Effector memory CD4-positive, alpha-beta T cell (primary cell): ENCODE data around the gene PKDCC.
A peak's percentile ranks its signal among the peaks of the same experiment; 100 is the strongest.
"Not testable (repeated sequence)": the region's sequence is repeated elsewhere in the genome, so short reads cannot be mapped to it uniquely, and the experiment has no call there.

Experiments used
- DNase-seq, 3 donors: peaks; one replicate each; pipeline ENCODE4 v3.0.0-alpha.2; 2020
- H3K27ac ChIP-seq: 2 replicates; pipeline ENCODE4 v1.7.0; 2013; ENCODE audit warnings: mild to moderate bottlenecking, low read length, moderate library complexity; ENCODE audit not compliant: insufficient read depth, poor library complexity, severe bottlenecking
- H3K27me3 ChIP-seq: replicated peaks from 2 replicates; pipeline ENCODE4 v1.7.0; 2013; ENCODE audit warnings: mild to moderate bottlenecking, low read length; ENCODE audit not compliant: insufficient read depth, control insufficient read depth, poor library complexity, severe bottlenecking
- H3K36me3 ChIP-seq: 2 replicates; pipeline ENCODE4 v1.7.0; 2013; ENCODE audit warnings: mild to moderate bottlenecking, low read length, moderate library complexity; ENCODE audit not compliant: control insufficient read depth, insufficient read depth
- H3K4me1 ChIP-seq: 2 replicates; pipeline ENCODE4 v1.7.0; 2013; ENCODE audit warnings: low read length, mild to moderate bottlenecking; ENCODE audit not compliant: control insufficient read depth, insufficient read depth, poor library complexity, severe bottlenecking
- H3K4me3 ChIP-seq: 2 replicates; pipeline ENCODE4 v1.7.0; 2013; ENCODE audit warnings: low read length, low read depth, mild to moderate bottlenecking; ENCODE audit not compliant: insufficient read depth, poor library complexity, severe bottlenecking
- H3K9me3 ChIP-seq: 2 replicates; pipeline ENCODE4 v1.7.0; 2013; ENCODE audit warnings: mild to moderate bottlenecking, low read length, moderate library complexity; ENCODE audit not compliant: control insufficient read depth

Gene PKDCC

GRCh38 chr2:42076357-42077225, 28.8 kb downstream of the PKDCC start:
- Histone ChIP-seq H3K27me3 (no peaks in the 10 kb centered on the region), H3K27ac (no peak overlapping the region), H3K4me3 (no peak overlapping the region), H3K9me3 (no peaks in the 10 kb centered on the region), H3K36me3 (no peaks in the 10 kb centered on the region), H3K4me1 (no peaks in the 10 kb centered on the region)
- DNase-seq = no peak

- Histone ChIP-seq H3K9me3 (no peaks in the 10 kb centered on the region), H3K36me3 (no peaks in the 10 kb centered on the region), H3K4me1 (no peaks in the 10 kb centered on the region), H3K27me3 (no peaks in the 10 kb centered on the region), H3K27ac (no peak overlapping the region), H3K4me3 (no peak overlapping the region)
- DNase-seq = no peak
Observed at GRCh38 chr2:42077343-42077742, 29.5 kb downstream of the PKDCC start.

DNA sequence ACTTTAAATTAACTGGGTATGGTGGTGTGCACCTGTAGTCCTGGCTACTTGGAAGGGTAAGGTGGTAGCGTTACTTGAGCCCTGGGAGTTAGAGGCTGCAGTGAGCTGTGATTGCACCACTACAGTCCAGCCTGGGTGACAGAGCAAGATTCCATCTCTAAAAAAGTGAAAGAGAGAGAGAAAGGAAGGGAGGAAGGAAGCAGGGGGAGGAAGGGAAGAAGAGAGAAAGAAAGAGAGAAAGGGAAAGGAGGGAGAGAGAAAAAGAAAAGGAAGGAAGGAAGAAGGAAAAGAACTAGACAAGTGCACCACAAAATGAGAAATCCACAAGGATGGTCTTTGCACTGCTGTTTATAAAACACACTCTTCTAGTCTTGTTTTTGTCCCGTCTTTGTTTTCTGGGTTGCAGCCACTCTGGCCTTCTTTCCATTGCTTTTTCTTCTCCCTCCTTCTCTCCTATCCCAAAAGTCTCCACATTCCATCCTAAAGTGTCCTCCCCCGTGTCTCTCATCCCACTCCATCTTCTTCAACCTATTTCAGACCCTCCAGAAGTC, 32.0 kb downstream of the PKDCC start:
- no peaks in the 10 kb centered on the region for H3K36me3 ChIP-seq
- H3K4me1 ChIP-seq = no peaks in the 10 kb centered on the region
- no peaks in the 10 kb centered on the region for H3K27me3 ChIP-seq
- H3K4me3 ChIP-seq = no peak overlapping the region
- DNase-seq = no peak
- H3K27ac ChIP-seq = no peak overlapping the region
- H3K9me3 ChIP-seq = no peaks in the 10 kb centered on the region

DNA sequence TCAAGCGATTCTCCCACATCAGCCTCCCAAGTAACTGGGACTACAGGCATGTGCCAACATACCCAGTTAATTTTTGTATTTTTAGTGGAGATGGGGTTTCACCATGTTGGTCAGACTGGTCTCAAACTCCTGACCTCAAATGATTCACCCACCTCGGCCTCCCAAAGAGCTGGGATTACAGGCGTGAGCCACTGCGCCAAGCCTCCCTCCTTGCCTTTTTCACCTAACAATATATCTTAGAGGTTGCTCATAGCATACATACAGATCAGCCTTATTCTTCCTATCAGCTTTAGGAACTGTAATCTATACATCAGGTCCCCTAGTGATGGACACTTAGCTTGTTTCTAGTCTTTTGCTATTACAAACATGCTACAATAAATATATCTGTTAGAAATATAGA, 33.3 kb downstream of the PKDCC start:
- not testable (repeated sequence) for H3K27ac ChIP-seq, H3K9me3 ChIP-seq, H3K27me3 ChIP-seq, H3K36me3 ChIP-seq, H3K4me3 ChIP-seq, DNase-seq, H3K4me1 ChIP-seq

DNA sequence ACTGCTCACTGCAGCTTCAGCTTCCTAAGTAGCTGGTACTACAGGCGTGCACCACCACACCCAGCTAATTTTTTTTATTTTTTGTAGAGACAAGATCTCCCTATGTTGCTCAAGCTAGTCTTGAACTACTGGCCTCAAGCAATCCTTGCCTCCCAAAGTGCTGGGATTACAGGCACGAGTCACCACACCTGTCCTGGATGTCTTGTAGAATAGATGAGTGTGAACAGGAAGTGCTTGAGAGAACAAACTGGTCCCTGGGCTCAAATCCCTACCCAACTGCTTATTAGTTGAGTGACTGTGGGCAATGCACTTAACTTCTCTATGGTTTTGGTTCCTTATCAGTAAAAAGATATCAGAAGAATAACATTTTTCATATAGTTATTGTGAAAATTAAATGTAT, 34.2 kb downstream of the PKDCC start:
- no peaks in the 10 kb centered on the region for H3K36me3 ChIP-seq
- H3K9me3 ChIP-seq = no peaks in the 10 kb centered on the region
- no peaks in the 10 kb centered on the region for H3K27me3 ChIP-seq
- no peaks in the 10 kb centered on the region for H3K4me1 ChIP-seq
- DNase-seq = no peak
- no peak overlapping the region for H3K27ac ChIP-seq
- H3K4me3 ChIP-seq = no peak overlapping the region

- H3K36me3 ChIP-seq = no peaks in the 10 kb centered on the region
- DNase-seq = no peak
- H3K4me1 ChIP-seq = no peaks in the 10 kb centered on the region
- H3K27me3 ChIP-seq = no peaks in the 10 kb centered on the region
- H3K4me3 ChIP-seq = no peak overlapping the region
- H3K27ac ChIP-seq = no peak overlapping the region
- no peaks in the 10 kb centered on the region for H3K9me3 ChIP-seq
Observed at GRCh38 chr2:42084231-42084671, 36.4 kb downstream of the PKDCC start.

DNA sequence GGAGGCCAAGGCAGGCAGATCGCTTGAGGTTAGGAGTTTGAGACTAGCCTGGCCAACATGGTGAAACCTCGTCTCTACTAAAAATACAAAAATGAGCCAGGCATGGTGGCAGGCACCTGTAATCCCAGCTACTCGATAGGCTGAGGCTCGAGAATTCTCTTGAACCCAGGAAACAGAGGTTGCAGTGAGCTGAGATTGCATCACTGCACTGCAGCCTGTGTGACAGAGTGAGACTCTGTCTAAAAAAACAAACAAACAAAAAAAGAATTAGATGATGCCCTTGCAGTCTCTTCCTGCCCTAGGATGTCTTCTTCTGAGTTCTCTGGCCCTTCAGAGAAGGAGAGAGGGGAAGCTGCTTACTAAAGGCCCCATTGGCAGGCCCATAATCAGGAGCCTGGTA, 37.2 kb downstream of the PKDCC start:
- not testable (repeated sequence) for H3K27ac ChIP-seq, H3K4me3 ChIP-seq, H3K27me3 ChIP-seq, H3K4me1 ChIP-seq, DNase-seq, H3K9me3 ChIP-seq, H3K36me3 ChIP-seq

GRCh38 chr2:42085706-42086487, 38.1 kb downstream of the PKDCC start:
- Histone ChIP-seq H3K4me3 (no peak overlapping the region), H3K36me3 (no peaks in the 10 kb centered on the region), H3K9me3 (no peaks in the 10 kb centered on the region), H3K27me3 (no peaks in the 10 kb centered on the region), H3K27ac (no peak overlapping the region), H3K4me1 (no peaks in the 10 kb centered on the region)
- no peak for DNase-seq

GRCh38 chr2:42086500-42086953, 38.7 kb downstream of the PKDCC start:
- H3K36me3 ChIP-seq = no peaks in the 10 kb centered on the region
- H3K4me3 ChIP-seq = no peak overlapping the region
- no peaks in the 10 kb centered on the region for H3K4me1 ChIP-seq
- no peaks in the 10 kb centered on the region for H3K9me3 ChIP-seq
- H3K27me3 ChIP-seq = no peaks in the 10 kb centered on the region
- peak in 1 of 3 donors; percentile 26 for DNase-seq
- H3K27ac ChIP-seq = no peak overlapping the region
